ENCODE data around the gene NR1D1.
A peak's percentile ranks its signal among the peaks of the same experiment; 100 is the strongest.
"Not testable (repeated sequence)": the region's sequence is repeated elsewhere in the genome, so short reads cannot be mapped to it uniquely, and the experiment has no call there.

NR1D1 gene

GRCh38 chr17:40100419-40100668 lies at the start of gene NR1D1:
NR1D1 (minus strand) TSS chr17:40100589; CDS start chr17:40100094, 495 bp downstream.
- DNase-seq (ENCODE audit: low read depth in 2 of 2), result no peak

- no peak for DNase-seq (ENCODE audit: low read depth in 2 of 2)
These were observed 48.1 kb upstream of the NR1D1 start for GRCh38 chr17:40148527-40148926.

GRCh38 chr17:40145476-40145875 lies 45.1 kb upstream of the NR1D1 start:
- DNase-seq (ENCODE audit: low read depth in 2 of 2), result no peak

- DNase-seq (ENCODE audit: low read depth in 2 of 2), result not testable (repeated sequence)
These were observed 42.8 kb upstream of the NR1D1 start for GRCh38 chr17:40143166-40143565.

GRCh38 chr17:40139566-40140058 lies 39.2 kb upstream of the NR1D1 start:
- DNase-seq (ENCODE audit: low read depth in 2 of 2), result no peak

- DNase-seq (ENCODE audit: low read depth in 2 of 2), result no peak
These were observed 35.4 kb upstream of the NR1D1 start for GRCh38 chr17:40135817-40136216.

- no peak for DNase-seq (ENCODE audit: low read depth in 2 of 2)
These were observed 33.8 kb upstream of the NR1D1 start for GRCh38 chr17:40134184-40134583.

- DNase-seq (ENCODE audit: low read depth in 2 of 2), result no peak
These were observed 30.1 kb upstream of the NR1D1 start for GRCh38 chr17:40130352-40131042.

- DNase-seq (ENCODE audit: low read depth in 2 of 2), result no peak
These were observed 29.1 kb upstream of the NR1D1 start for GRCh38 chr17:40129498-40129897.

- no peak for DNase-seq (ENCODE audit: low read depth in 2 of 2)
These were observed 24.1 kb upstream of the NR1D1 start for GRCh38 chr17:40124279-40125141.

- no peak for DNase-seq (ENCODE audit: low read depth in 2 of 2)
These were observed 23.4 kb upstream of the NR1D1 start for GRCh38 chr17:40123811-40124114.

- DNase-seq (ENCODE audit: low read depth in 2 of 2), result no peak
These were observed 22.8 kb upstream of the NR1D1 start for GRCh38 chr17:40122999-40123810.

- DNase-seq (ENCODE audit: low read depth in 2 of 2), result no peak
These were observed 22.0 kb upstream of the NR1D1 start for GRCh38 chr17:40122136-40122998.

GRCh38 chr17:40121181-40122135 lies 21.1 kb upstream of the NR1D1 start, which contains the start of gene MSL1:
MSL1 (plus strand) TSS chr17:40121971; CDS start chr17:40122613, 642 bp downstream.
- peak; percentile 69 for DNase-seq (ENCODE audit: low read depth in 2 of 2)

GRCh38 chr17:40115101-40115436 lies 14.7 kb upstream of the NR1D1 start:
- no peak for DNase-seq (ENCODE audit: low read depth in 2 of 2)

- no peak for DNase-seq (ENCODE audit: low read depth in 2 of 2)
These were observed 13.5 kb upstream of the NR1D1 start for GRCh38 chr17:40113907-40114245.

- DNase-seq (ENCODE audit: low read depth in 2 of 2), result peak; percentile 83 to 88
These were observed 12.9 kb upstream of the NR1D1 start for GRCh38 chr17:40113110-40113906.

GRCh38 chr17:40112718-40113109 lies 12.3 kb upstream of the NR1D1 start:
- no peak for DNase-seq (ENCODE audit: low read depth in 2 of 2)

- DNase-seq (ENCODE audit: low read depth in 2 of 2), result no peak
These were observed 11.9 kb upstream of the NR1D1 start for GRCh38 chr17:40112191-40112711.

Data from stimulated activated CD8-positive, alpha-beta memory T cell treated with anti-CD3 and anti-CD28 coated beads, Interleukin-7, amount 100 ng/mL, for 1 hour (primary cell).